OCI-M1 (cell line): ENCODE results near the gene FRMD1.

ENCODE experiments used
- DNase-seq: peaks from one replicate; lab custom pipeline; 2025; lab: John Stamatoyannopoulos, UW

Gene FRMD1

DNA sequence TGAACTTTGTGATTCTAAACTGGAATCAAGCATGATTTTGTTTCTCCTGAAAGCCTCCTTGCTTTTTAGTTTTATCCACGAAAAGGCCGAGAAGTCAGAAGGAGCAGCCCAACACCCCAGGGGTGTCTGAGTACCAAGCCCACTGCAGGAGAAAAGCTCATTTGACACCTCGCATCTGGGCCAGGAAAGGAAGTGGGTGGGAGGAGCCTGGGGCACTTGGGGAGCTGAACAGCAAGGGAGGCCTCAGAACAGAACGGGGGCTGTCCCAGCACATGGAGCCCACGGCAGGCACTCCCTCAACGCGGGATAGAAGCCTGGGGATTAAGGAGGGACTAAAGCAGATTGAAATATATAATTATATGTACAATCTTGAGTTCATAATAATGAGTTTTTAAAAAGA lies 75.0 kb downstream of the FRMD1 start:
- DNase-seq = no peak
